Myocyte (in vitro differentiated cells): ENCODE results near the gene TLE6. TPM values are rescaled to one million over a fixed set of nuclear protein-coding genes. Genes with fewer than 3 reads are reported as not detected.
"Not testable (repeated sequence)": the region's sequence is repeated elsewhere in the genome, so short reads cannot be mapped to it uniquely, and the experiment has no call there.

Experiments
- DNase-seq: peaks from one replicate; pipeline ENCODE4 v3.0.0-alpha.2; 2012; ENCODE audit warnings: low read depth
- total RNA-seq: library from RNA; depleted of rRNA; stranded (reverse); fragments of >200 nt; gene quantifications from 2 replicates; pipeline ENCODE4 v1.2.3, GENCODE V29; 2014

Gene TLE6
- total RNA-seq, 1 donor from 2014 or later = not detected

GRCh38 chr19:3027292-3027691 is 49.9 kb downstream of the TLE6 start:
- DNase-seq = no peak

GRCh38 chr19:3027981-3028304 is 50.6 kb downstream of the TLE6 start:
- DNase-seq = no peak

- DNase-seq = no peak
Measured at GRCh38 chr19:3028305-3029064, 51.1 kb downstream of the TLE6 start.

- DNase-seq = no peak
Measured at GRCh38 chr19:3029065-3029923, 51.9 kb downstream of the TLE6 start, which contains the start of gene TLE2. Gene TLE2 (minus strand): TSS chr19:3029280. CDS start chr19:3028904, 376 bp downstream.

- DNase-seq = no peak
Measured at GRCh38 chr19:3031607-3031867, 54.2 kb downstream of the TLE6 start.

GRCh38 chr19:3033595-3034405 is 56.4 kb downstream of the TLE6 start:
- no peak for DNase-seq

GRCh38 chr19:3034406-3034655 is 57.0 kb downstream of the TLE6 start:
- DNase-seq = no peak

GRCh38 chr19:3034656-3035541 is 57.5 kb downstream of the TLE6 start:
- DNase-seq = peak; percentile 62

- peak; percentile 100 for DNase-seq
Measured at GRCh38 chr19:3035542-3036118, 58.3 kb downstream of the TLE6 start.

GRCh38 chr19:3036119-3036976 is 59.0 kb downstream of the TLE6 start:
- peak; percentile 92 for DNase-seq

- not testable (repeated sequence) for DNase-seq
Measured at GRCh38 chr19:3036977-3037544, 59.7 kb downstream of the TLE6 start.

GRCh38 chr19:3038214-3038613 is 60.9 kb downstream of the TLE6 start:
- no peak for DNase-seq

- DNase-seq = no peak
Measured at GRCh38 chr19:3039125-3039524, 61.8 kb downstream of the TLE6 start.

- no peak for DNase-seq
Measured at GRCh38 chr19:3039641-3040077, 62.3 kb downstream of the TLE6 start.

- no peak for DNase-seq
Measured at GRCh38 chr19:3041327-3041726, 64.0 kb downstream of the TLE6 start.

- no peak for DNase-seq
Measured at GRCh38 chr19:3041761-3042620, 64.6 kb downstream of the TLE6 start.

- DNase-seq = no peak
Measured at GRCh38 chr19:3042621-3043267, 65.4 kb downstream of the TLE6 start.
